ENCODE data around the gene GULP1.
"Not testable (repeated sequence)": the region's sequence is repeated elsewhere in the genome, so short reads cannot be mapped to it uniquely, and the experiment has no call there.

GULP1 gene

GRCh38 chr2:188435115-188435514, 143.4 kb downstream of the GULP1 start:
- DNase-seq: no peak

GRCh38 chr2:188437537-188437936, 145.9 kb downstream of the GULP1 start:
- no peak for DNase-seq

GRCh38 chr2:188439986-188440385, 148.3 kb downstream of the GULP1 start:
- DNase-seq: no peak

- no peak for DNase-seq
Observed at GRCh38 chr2:188440849-188441248, 149.2 kb downstream of the GULP1 start.

GRCh38 chr2:188441288-188441947, 149.7 kb downstream of the GULP1 start:
- DNase-seq: no peak

- no peak for DNase-seq
Observed at GRCh38 chr2:188443207-188443606, 151.5 kb downstream of the GULP1 start.

- DNase-seq: no peak
Observed at GRCh38 chr2:188444106-188444835, 152.6 kb downstream of the GULP1 start.

GRCh38 chr2:188449561-188449960, 157.9 kb downstream of the GULP1 start:
- DNase-seq: no peak

GRCh38 chr2:188449971-188450370, 158.3 kb downstream of the GULP1 start:
- DNase-seq: no peak

GRCh38 chr2:188450732-188451483, 159.2 kb downstream of the GULP1 start:
- no peak for DNase-seq

- no peak for DNase-seq
Observed at GRCh38 chr2:188452084-188452483, 160.4 kb downstream of the GULP1 start.

GRCh38 chr2:188456114-188456909, 164.6 kb downstream of the GULP1 start:
- no peak for DNase-seq

- DNase-seq: no peak
Observed at GRCh38 chr2:188459061-188459460, 167.4 kb downstream of the GULP1 start.

GRCh38 chr2:188466078-188466477, 174.4 kb downstream of the GULP1 start:
- DNase-seq: not testable (repeated sequence)

GRCh38 chr2:188466761-188467160, 175.1 kb downstream of the GULP1 start:
- DNase-seq: no peak

- no peak for DNase-seq
Observed at GRCh38 chr2:188471166-188471565, 179.5 kb downstream of the GULP1 start.

GRCh38 chr2:188473306-188473705, 181.6 kb downstream of the GULP1 start:
- DNase-seq: no peak

GRCh38 chr2:188474316-188474715, 182.6 kb downstream of the GULP1 start:
- DNase-seq: no peak

- no peak for DNase-seq
Observed at GRCh38 chr2:188475945-188476344, 184.3 kb downstream of the GULP1 start.

- no peak for DNase-seq
Observed at GRCh38 chr2:188477564-188478103, 186.0 kb downstream of the GULP1 start.

- DNase-seq: no peak
Observed at GRCh38 chr2:188478724-188479123, 187.1 kb downstream of the GULP1 start.

GRCh38 chr2:188481474-188481873, 189.8 kb downstream of the GULP1 start:
- DNase-seq: no peak

- DNase-seq: no peak
Observed at GRCh38 chr2:188485496-188485895, 193.8 kb downstream of the GULP1 start.

All from NCI-H2171 treated with DMSO at 0.1 percent for 48 hours (cell line).